HEK293 (cell line): ENCODE data around the gene SYAP1.

Source experiments
- HOXC10 ChIP-seq: sonication (generic); formaldehyde crosslinking; IDR thresholded peaks from 2 replicates; pipeline ENCODE4 v1.8.1; 2023; ENCODE audit warnings: mild to moderate bottlenecking, missing genetic modification reagents
- OSR2 ChIP-seq: fragments of 450-650 bp; formaldehyde crosslinking; IDR thresholded peaks from 2 replicates; pipeline ENCODE4 v1.5.1; 2016; ENCODE audit warnings: missing biosample characterization, missing genetic modification characterization
- REST ChIP-seq: fragments of 450-650 bp; formaldehyde crosslinking; IDR thresholded peaks from 2 replicates; pipeline ENCODE4 v1.5.1; 2016; ENCODE audit warnings: missing biosample characterization, missing genetic modification characterization
- YY1 ChIP-seq: fragments of 450-650 bp; formaldehyde crosslinking; IDR thresholded peaks from 2 replicates; pipeline ENCODE4 v1.5.1; 2018; ENCODE audit warnings: missing biosample characterization, missing genetic modification characterization
- ZBTB7A ChIP-seq: fragments of 450-650 bp; formaldehyde crosslinking; IDR thresholded peaks from 2 replicates; pipeline ENCODE4 v1.5.1; 2016; ENCODE audit warnings: low read depth, missing biosample characterization, missing genetic modification characterization
- ZEB2 ChIP-seq: fragments of 450-650 bp; formaldehyde crosslinking; IDR thresholded peaks from 2 replicates; pipeline ENCODE4 v1.5.1; 2016; ENCODE audit warnings: missing biosample characterization, missing genetic modification characterization
- ZFP41 ChIP-seq: fragments of 450-650 bp; formaldehyde crosslinking; IDR thresholded peaks from 2 replicates; pipeline ENCODE4 v1.5.1; 2016; ENCODE audit warnings: missing biosample characterization, missing genetic modification characterization, borderline replicate concordance
- ZNF146 ChIP-seq: fragments of 450-650 bp; formaldehyde crosslinking; IDR thresholded peaks from 2 replicates; pipeline ENCODE4 v1.5.1; 2016; ENCODE audit warnings: missing biosample characterization, missing genetic modification characterization
- ZNF266 ChIP-seq: fragments of 450-650 bp; formaldehyde crosslinking; IDR thresholded peaks from 2 replicates; pipeline ENCODE4 v1.5.1; 2016; ENCODE audit warnings: missing biosample characterization, missing genetic modification characterization, low read depth
- ZNF473 ChIP-seq: fragments of 450-650 bp; formaldehyde crosslinking; IDR thresholded peaks from 2 replicates; pipeline ENCODE4 v1.5.1; 2017; ENCODE audit warnings: missing biosample characterization, missing genetic modification characterization
- TF ChIP-seq, protein P1 (sequence below): fragments of 450-650 bp; formaldehyde crosslinking; IDR thresholded peaks from 2 replicates; pipeline ENCODE4 v1.5.1; 2016; ENCODE audit warnings: missing biosample characterization, missing genetic modification characterization
- TF ChIP-seq, protein P2 (sequence below): fragments of 450-650 bp; formaldehyde crosslinking; IDR thresholded peaks from 2 replicates; pipeline ENCODE4 v1.5.1; 2016; ENCODE audit warnings: missing biosample characterization, missing genetic modification characterization
- TF ChIP-seq, protein P3 (sequence below): fragments of 450-650 bp; formaldehyde crosslinking; IDR thresholded peaks from 2 replicates; pipeline ENCODE4 v1.5.1; 2016; ENCODE audit warnings: missing biosample characterization, missing genetic modification characterization
- TF ChIP-seq, protein P4 (sequence below): IDR thresholded peaks from 2 replicates; pipeline ENCODE4 v1.6.1; 2011; ENCODE audit warnings: mild to moderate bottlenecking, low read depth, low read length, borderline replicate concordance

- TF ChIP-seq ZNF473 (tag by site-specific recombination) (no peak), ZNF146 (tag by site-specific recombination) (no peak), HOXC10 (CRISPR knock-in tag) (no peak), ZNF266 (tag by site-specific recombination) (no peak), ZFP41 (tag by site-specific recombination) (no peak), YY1 (no peak), ZEB2 (tag by site-specific recombination) (no peak), OSR2 (tag by site-specific recombination) (no peak), ZBTB7A (tag by site-specific recombination) (no peak), REST (tag by site-specific recombination) (no peak)
- TF ChIP-seq, protein P1, sequence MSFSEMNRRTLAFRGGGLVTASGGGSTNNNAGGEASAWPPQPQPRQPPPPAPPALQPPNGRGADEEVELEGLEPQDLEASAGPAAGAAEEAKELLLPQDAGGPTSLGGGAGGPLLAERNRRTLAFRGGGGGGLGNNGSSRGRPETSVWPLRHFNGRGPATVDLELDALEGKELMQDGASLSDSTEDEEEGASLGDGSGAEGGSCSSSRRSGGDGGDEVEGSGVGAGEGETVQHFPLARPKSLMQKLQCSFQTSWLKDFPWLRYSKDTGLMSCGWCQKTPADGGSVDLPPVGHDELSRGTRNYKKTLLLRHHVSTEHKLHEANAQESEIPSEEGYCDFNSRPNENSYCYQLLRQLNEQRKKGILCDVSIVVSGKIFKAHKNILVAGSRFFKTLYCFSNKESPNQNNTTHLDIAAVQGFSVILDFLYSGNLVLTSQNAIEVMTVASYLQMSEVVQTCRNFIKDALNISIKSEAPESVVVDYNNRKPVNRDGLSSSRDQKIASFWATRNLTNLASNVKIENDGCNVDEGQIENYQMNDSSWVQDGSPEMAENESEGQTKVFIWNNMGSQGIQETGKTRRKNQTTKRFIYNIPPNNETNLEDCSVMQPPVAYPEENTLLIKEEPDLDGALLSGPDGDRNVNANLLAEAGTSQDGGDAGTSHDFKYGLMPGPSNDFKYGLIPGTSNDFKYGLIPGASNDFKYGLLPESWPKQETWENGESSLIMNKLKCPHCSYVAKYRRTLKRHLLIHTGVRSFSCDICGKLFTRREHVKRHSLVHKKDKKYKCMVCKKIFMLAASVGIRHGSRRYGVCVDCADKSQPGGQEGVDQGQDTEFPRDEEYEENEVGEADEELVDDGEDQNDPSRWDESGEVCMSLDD (tag by site-specific recombination), result no peak
- TF ChIP-seq, protein P2, sequence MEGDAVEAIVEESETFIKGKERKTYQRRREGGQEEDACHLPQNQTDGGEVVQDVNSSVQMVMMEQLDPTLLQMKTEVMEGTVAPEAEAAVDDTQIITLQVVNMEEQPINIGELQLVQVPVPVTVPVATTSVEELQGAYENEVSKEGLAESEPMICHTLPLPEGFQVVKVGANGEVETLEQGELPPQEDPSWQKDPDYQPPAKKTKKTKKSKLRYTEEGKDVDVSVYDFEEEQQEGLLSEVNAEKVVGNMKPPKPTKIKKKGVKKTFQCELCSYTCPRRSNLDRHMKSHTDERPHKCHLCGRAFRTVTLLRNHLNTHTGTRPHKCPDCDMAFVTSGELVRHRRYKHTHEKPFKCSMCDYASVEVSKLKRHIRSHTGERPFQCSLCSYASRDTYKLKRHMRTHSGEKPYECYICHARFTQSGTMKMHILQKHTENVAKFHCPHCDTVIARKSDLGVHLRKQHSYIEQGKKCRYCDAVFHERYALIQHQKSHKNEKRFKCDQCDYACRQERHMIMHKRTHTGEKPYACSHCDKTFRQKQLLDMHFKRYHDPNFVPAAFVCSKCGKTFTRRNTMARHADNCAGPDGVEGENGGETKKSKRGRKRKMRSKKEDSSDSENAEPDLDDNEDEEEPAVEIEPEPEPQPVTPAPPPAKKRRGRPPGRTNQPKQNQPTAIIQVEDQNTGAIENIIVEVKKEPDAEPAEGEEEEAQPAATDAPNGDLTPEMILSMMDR (tag by site-specific recombination), result no peak
- TF ChIP-seq, protein P3, sequence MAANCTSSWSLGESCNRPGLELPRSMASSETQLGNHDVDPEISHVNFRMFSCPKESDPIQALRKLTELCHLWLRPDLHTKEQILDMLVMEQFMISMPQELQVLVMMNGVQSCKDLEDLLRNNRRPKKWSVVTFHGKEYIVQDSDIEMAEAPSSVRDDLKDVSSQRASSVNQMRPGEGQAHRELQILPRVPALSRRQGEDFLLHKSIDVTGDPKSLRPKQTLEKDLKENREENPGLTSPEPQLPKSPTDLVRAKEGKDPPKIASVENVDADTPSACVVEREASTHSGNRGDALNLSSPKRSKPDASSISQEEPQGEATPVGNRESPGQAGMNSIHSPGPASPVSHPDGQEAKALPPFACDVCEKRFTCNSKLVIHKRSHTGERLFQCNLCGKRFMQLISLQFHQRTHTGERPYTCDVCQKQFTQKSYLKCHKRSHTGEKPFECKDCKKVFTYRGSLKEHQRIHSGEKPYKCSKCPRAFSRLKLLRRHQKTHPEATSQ (tag by site-specific recombination), result no peak
- TF ChIP-seq, protein P4, sequence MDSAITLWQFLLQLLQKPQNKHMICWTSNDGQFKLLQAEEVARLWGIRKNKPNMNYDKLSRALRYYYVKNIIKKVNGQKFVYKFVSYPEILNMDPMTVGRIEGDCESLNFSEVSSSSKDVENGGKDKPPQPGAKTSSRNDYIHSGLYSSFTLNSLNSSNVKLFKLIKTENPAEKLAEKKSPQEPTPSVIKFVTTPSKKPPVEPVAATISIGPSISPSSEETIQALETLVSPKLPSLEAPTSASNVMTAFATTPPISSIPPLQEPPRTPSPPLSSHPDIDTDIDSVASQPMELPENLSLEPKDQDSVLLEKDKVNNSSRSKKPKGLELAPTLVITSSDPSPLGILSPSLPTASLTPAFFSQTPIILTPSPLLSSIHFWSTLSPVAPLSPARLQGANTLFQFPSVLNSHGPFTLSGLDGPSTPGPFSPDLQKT, result no peak
Observed at GRCh38 chrX:16722481-16722880, 3.1 kb downstream of the SYAP1 start.
